Upper lobe of left lung (tissue), 4 donors: ENCODE measurements around the gene PIK3R3.

Experiments
- CTCF ChIP-seq, 6 experiments: fragments of 450-650 bp in 4 of 6; fragments of 200-600 bp in 2 of 6; sonication (generic) in 2 of 6; IDR thresholded peaks; one replicate each; pipeline ENCODE4 v1.5.1; 2016 to 2019; ENCODE audit warnings: antibody characterized with exemption in 6 of 6
- EP300 ChIP-seq, 4 donors: sonication (generic); formaldehyde crosslinking; IDR thresholded peaks; one replicate each; pipeline ENCODE4 v1.5.1; 2017; ENCODE audit warnings: antibody characterized with exemption in 4 of 4, control low read depth in 2 of 4
- POLR2A ChIP-seq, 4 donors: fragments of 450-650 bp; IDR thresholded peaks; one replicate each; pipeline ENCODE4 v1.5.1; 2016 to 2017; ENCODE audit warnings: antibody characterized with exemption in 4 of 4, mild to moderate bottlenecking in 2 of 4
- POLR2AphosphoS5 ChIP-seq, 2 donors: sonication (generic); formaldehyde crosslinking; IDR thresholded peaks; one replicate each; pipeline ENCODE4 v1.5.1; 2017; ENCODE audit warnings: antibody characterized with exemption in 2 of 2

- TF ChIP-seq CTCF (IDR thresholded peaks at IDR 0.05) (no peak), EP300 (IDR thresholded peaks at IDR 0.05) (no peak), POLR2A (IDR thresholded peaks at IDR 0.05) (no peak), POLR2AphosphoS5 (IDR thresholded peaks at IDR 0.05) (no peak)
Measured at GRCh38 chr1:46012236-46012635, 120.2 kb downstream of the PIK3R3 start.
